Prostate gland (tissue), 2 donors: ENCODE data around the gene IVD.

Experiments used
- CTCF ChIP-seq, 4 experiments: fragments of 200-600 bp in 2 of 4; fragments of 450-650 bp in 2 of 4; sonication (generic) in 2 of 4; IDR thresholded peaks; 1 replicate in 3 of 4; 2 replicates in 1 of 4; pipeline ENCODE4 v1.5.1; 2016 to 2019; ENCODE audit warnings: antibody characterized with exemption in 4 of 4, mild to moderate bottlenecking in 2 of 4, moderate library complexity in 2 of 4
- POLR2A ChIP-seq: fragments of 450-650 bp; IDR thresholded peaks from one replicate; pipeline ENCODE4 v1.6.1; 2016; ENCODE audit warnings: antibody characterized with exemption, mild to moderate bottlenecking
- POLR2AphosphoS5 ChIP-seq: sonication (generic); formaldehyde crosslinking; IDR thresholded peaks from one replicate; pipeline ENCODE4 v1.6.1; 2017; ENCODE audit warnings: antibody characterized with exemption

GRCh38 chr15:40382580-40383456, 22.8 kb upstream of the IVD start, which contains the start of gene KNSTRN:
- TF ChIP-seq CTCF (IDR thresholded peaks at IDR 0.05) (no peak), POLR2A (no peak), POLR2AphosphoS5 (peak; percentile 91)
